C1 segment of cervical spinal cord (tissue), 14 donors: Measurements from ENCODE around the gene PTPN18.
"Not testable (repeated sequence)": the region's sequence is repeated elsewhere in the genome, so short reads cannot be mapped to it uniquely, and the experiment has no call there.

Experiments
- DNase-seq, 14 donors: peaks; one replicate each; lab custom pipeline; 2025; lab: John Stamatoyannopoulos, UW

Gene PTPN18

DNA sequence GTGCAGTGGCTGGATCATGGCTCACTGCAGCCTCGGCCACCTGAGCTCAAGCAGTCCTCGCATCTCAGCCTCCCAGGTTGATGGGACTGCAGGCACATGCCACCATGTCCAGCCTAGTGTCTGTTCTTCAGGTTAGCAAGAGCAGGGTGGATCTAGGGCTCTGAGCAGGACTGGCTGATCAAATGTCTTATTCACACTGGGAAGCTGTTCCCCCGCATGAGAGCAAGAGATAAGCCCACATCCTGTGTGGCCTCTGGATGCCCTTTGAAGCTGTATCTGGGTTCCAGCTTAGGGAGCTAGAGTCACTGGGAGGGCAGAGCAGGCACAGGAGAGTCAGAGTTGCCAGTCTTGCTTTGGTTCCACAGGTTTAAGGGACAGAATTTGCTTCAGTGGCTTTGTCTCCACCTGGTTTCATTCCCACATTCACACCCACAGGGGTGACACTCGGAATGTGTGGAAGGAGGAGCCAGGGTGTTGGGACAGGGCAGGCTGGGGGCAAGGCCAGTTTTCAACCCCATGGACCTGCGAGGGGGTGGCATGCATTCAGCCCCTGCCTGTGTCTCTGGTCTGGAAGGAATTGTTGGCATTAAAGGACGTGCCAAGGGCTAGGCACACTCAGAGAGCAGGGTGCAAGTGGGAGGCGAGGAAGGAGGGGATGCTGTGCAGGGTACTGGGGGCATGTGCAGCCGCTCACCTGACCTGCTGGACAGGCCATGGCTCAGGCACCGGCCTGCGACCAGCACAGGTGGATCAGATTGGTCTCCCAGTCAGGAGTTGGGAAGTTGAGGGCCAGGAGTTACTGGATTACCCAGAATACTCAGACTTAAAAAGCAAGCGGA lies 24.5 kb downstream of the PTPN18 start:
- DNase-seq, result no peak

DNA sequence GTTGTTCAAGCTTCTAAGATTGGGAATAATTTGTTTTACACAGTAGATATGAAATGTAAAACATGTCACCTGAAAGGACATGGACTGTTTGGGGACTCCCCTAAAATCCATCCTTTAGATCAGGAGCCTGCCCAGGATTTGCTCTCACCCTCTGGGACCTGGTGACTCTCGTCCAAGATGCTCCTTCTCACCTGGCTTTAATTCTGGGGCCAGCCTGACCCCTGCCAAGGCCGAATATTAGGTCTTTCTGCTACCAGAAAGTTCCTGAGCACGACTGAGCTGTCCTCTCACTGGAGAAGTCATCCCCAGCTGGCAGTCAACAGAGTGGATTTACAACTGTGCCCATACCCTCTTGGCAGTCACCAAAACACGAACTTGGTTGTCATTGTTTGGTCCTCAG lies 25.3 kb downstream of the PTPN18 start:
- DNase-seq, result no peak

DNA sequence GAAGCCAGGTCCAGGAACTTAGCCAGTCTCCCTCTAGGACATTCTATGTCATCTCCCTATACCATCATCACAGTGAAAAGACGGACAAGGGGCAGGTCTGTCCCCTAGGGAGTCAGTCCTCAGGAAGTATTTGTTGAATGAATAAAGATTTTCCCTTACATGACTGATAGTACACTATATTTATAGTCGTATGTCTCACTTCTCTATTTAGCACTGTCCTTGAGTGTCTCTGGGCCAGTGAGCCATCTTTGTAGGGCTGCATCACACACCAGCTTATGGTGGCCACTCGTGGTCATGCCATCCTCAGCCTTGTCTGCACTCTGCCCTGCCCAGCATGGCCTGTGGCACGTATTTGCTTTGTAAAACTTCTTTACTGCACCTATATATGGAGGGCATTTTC lies 25.8 kb downstream of the PTPN18 start:
- DNase-seq, result no peak

DNA sequence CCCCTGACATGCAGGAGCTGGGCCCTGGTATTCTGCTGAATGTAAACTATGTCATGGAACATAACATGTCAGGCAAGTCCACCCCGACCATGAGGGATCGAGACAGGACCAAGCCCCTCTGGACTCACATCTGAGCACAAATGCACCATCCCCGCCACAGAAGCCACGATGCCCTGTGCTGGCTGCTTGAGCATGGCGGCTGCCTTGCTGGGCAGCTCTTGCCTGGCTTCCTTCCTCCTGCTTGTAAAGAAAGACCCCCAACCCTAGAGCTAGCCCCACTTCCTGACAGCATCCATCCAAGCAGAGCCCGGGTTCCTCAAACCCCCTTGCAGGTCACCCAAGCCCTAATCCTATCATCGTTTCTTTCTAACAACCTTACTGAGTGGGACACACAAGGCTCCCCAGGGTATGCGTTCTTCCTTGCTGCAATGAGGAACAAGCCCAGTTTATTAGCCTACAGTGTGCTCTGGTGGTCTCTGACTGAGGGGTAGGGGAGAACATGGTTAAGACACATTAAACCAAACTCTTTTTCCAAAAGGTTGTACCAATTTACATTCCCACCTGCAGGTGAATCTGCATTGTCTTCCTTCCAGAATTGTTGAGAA lies 26.6 kb downstream of the PTPN18 start:
- DNase-seq, result no peak

DNA sequence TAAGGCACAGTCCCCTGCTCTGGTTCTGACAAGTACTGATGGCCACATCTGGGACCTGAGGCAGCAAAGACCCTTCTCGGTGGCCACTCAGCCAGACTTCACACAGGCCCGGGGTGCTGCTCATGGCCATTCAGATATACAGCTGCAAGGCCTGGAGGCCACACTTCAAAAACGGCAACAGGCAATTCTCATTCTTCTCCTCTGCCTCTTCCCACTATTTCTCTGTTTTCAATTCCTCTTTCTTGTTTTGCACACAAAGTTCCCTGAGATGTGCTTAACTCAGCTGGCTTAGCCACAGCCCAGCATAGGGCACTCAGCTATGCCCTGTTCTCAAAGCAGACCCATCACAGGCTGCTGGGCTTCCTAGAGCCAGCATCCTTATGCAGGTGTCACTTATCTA lies 29.9 kb downstream of the PTPN18 start:
- no peak for DNase-seq

DNA sequence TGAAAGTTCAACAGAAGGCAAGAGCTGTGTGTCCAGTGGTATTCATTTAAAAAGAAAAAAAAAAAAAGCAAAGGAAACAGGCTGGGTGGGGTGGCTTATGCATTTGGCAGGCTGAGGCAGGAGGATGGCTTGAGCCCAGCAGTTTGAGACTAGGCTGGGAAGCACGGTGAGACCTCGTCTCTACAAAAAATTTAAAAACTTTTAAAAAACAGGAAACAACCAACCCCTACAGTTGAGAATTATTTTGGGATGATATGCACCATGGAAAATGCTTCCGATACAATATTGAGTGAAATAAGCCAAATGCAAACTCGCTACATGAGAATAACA lies 31.2 kb downstream of the PTPN18 start:
- no peak for DNase-seq

DNA sequence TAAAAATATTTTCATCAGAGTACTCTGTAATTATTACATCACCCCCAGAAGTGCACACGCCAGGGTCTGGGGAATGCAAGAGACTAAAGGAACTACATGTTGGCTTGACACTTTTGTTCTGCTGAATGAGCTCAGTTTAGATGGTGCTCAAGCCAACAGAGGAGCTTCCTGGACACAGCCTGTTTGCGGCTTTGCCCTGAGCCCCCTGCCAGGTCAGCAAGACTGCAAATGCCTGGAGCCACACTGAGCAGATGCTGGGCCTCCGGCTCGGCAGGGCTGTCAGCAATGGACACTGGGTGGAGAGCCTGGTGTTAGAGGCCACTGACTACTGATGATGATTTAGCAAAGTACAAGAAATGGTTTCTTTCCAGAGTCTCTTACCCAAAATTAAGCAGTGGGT lies 31.9 kb downstream of the PTPN18 start:
- DNase-seq, result no peak

DNA sequence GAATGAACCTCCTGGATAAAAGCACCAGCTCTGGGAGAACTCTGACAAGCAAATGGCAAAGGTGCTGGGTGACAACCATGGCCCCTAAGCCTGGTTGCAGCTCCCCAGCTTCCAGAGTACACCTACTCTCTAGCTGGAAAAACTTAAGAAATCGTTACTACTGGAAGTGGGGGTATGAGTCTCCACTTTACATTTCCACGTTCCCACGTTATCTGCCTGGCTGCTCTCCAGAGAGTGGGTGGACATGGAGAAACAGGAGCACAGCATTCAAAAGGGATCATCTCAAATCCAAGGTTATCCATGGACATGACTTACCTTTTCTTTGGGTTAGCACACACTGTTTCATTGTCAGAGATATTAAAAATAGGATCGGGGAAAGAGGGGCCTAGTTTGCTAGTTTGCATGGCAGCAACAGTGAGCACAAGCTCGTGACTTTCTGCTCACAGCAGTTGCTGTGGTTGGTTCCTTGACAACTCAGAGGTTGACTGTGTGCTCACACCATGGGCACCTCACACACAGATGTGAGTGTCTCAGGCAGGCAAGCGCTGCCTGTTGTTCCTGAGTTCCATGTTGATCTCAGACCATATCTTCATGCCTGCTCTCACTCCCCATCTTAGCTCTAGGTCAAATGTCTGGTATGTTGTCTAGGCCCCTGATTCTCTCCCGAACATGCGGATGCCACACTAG lies 32.5 kb downstream of the PTPN18 start:
- DNase-seq, result no peak

DNA sequence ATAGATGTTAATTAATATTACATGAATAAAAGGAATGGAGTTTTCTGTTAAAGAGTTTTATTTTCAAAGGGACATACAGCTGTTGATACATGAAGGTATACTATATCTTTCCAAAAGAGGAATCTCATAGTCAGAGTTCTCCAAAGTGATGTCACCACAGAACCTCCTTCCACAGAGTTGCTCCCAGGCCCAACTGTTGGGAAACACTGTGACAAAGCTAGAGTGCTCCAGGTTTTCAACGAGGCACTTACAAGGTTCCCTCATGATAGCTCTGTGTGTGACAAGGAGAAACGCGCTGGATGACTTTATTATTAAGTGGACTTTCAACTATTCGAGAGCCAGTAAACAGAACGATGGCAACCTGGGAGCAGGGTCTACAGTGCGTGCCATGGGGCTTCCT lies 33.5 kb downstream of the PTPN18 start:
- DNase-seq, result no peak

DNA sequence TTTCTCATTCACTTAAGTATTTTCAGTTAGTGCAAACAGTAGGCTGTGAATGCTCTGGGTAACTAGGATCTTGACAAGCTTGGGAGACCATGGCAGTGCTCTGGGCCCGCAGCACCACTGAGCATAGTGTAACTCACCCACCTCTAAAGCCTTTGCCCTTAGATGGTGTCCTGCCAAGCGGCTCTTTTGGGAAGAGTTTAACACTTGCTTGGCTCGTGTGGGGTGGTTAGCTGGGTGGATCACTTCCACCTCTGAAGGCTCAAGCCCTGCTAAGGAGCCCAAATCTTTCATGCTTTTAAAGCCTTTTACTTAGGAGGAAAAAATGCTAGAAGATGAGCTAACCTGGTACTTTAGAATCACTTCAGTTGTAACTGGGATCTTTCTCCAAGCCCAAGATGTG lies 33.9 kb downstream of the PTPN18 start:
- DNase-seq, result no peak

DNA sequence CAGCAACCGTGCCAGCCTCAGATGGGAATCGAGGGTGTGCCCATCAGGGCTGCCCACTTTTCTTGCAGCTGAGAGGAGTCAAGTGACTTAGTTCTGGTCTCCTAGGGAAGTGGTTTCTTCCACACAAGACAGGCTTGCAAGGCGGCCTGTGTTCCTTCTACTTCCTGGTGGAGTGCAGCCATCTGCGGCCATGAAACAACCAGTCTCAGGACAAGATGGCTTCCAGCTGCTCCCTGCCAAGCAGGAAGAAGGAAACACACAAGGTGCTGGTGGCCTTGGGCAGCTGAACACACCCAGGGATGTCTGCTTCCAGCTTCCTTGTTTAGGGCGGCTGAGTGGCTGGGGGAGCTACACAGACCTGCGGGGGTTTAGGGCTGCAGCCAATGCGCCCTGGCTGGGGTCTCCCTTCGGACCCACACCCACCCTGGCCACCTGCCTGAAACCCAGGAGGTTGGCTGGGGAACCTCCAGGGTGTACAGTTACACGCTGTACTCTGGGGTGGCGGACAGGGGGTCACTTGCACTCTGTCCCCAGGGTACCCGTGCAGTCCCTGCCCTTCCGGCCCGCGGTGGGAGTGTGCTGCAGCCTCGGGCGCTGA lies 34.7 kb downstream of the PTPN18 start:
- DNase-seq, result peak in 2 of 14 donors; percentile 23 to 37

DNA sequence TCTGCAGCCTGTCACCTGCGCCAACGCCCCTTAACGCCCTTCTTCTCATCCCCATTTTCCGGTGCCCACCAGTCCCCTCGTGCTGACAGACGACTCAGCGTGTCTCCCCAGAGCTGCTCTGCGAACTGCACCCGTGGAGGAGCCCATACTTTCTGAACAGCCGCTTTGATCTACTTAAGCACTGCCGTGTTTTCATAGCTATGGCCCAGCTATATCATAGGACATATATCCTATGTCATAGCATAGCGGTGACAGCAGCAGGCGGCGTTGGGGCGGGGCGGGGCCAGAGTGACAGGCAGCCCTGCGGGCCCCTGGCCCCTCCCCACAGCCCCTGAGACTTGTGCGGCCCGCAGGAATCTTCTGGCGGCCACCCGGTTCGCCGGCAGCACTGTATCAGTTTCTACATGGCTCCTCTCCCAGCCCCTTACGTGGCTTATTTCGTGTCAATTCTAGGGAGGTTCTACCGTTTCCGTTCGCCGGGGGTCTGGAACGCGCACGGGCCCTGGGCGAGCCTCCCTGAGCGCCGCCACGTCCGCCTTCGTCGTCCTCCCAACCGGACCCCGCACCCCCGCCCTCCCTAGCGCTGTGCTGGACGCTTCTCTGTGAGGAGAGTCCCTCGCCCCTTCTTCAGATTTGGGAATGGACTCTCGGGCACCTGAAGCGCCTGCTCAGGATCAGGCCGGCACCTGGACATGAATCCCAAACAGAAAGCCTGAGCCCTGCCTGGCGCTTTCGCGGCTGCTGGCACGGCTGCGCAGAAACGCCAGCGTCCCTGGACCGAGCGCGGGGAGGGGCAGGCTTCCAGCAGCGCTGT lies 35.4 kb downstream of the PTPN18 start:
- DNase-seq, result peak in 13 of 14 donors; percentile 16 to 84 (median 66)

DNA sequence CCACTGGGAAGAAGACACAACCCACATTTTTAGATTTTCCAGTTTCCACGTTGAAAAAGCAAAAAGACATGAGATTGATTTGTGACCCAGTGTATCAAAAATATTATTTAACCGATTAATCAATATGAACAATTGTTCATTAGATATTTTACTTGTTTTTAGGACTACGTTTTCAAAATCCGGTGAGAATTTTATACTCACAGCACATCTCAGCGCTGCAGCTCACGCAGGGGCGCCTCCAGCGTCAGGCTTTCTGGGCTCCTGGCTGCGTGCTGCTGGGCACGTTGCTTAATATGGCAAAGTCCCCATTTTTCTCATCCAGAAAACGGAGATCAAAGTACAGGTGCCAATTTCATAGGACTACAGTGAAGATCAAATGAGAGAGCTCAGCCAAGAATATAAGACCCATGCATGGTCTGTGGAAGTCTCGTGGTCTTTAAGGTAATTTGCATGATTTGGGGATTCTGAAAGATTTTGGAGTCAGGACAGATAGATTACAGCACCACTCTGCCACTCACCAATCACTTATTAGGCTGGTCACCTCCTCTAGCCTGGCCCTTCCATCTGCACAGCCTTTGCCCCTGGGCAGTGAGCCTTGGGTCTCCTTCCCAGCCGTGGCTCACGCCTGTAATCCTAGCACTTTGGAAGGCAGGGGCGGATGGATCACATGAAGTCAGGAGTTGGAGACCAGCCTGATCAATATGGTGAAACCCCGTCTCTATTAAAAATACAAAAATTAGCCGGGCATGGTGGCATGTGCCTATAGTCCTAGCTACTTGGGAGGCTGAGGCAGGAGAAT lies 36.2 kb downstream of the PTPN18 start:
- no peak for DNase-seq

DNA sequence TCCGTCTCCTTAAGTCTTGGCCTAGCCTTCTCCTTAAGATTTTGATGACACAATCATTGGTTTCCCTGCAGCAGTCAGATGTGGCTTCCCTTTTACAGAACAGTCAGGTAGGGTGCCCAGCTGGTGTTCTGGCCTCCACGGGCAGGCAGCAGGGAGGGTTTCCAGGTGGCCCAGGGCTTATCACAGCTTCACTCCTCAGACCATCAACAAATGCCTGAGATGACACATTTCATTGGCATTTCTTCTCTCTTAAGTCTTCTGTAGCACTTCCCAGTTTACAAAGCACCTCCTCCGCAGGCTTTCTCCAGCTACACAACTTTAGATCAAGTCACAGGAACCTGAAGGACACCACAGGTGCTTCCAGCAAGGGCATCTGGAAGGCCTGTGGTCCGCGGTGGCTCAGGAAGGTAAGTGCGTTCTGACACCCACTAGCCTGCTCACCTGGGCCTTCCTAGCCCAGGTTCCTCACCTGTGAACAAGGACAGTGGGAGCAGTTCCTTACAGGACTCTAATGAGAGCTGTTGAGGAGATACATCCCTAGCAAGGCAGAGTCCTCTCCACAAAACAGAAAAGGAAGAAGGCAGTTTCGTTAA lies 37.6 kb downstream of the PTPN18 start:
- no peak for DNase-seq

DNA sequence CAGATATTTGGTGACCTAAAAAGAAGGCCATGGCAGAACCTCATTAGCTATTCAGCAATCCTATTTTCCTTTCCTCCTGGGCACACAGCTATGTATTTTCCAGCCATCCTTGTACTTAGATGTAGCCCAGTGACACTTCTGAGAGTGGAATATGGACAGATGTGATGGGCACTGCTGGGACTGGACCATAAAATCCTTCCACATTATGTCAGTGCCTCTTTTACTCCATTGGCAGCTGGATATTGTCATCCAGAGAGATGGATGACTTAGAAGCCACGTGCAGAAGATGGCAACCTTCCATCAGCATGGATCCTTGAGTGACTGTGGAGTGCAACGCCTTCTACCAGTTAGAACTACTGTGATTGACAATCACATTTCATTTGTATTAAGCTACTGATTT lies 50.4 kb downstream of the PTPN18 start:
- DNase-seq, result not testable (repeated sequence)

DNA sequence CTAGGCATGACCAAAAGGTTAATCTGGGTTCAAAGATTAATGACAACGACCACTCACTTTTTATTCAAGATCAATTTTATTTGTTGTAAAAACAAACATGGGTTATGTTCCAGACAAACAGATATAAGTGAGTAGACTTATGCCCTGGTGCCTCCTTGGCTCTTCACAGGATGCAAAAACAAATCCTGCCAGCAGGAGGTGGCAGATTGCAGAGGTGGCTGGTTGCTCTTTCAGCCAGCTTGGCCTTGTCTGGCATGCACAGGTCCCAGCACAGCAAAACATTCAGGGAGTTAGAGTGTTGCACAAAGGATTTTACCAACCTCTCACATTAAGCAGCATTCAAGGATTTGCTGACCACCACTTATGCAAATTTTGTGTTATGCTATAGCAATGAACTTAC lies 60.8 kb downstream of the PTPN18 start:
- DNase-seq, result not testable (repeated sequence)

DNA sequence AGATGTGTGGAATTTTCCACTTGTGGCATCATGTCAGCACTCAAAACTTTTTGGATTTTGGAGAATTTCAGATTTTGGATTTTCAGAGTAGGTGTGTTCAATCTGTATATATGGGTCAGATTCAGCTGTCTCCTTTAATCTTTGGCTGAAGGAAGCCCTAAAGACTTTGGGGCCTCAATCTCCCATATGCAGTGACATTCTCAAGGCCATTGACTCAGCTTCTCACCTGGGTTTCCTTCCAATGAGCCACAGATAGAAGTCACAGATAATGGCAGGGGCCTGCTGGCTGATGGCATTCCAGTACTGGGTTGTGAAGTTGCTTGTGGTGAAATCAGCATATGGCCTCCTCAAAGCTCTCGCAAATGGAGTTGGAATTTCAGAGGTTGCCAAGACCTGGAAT lies 63.0 kb downstream of the PTPN18 start:
- not testable (repeated sequence) for DNase-seq
